Naive thymus-derived CD4-positive, alpha-beta T cell (primary cell): ENCODE measurements around the gene AGBL5. TPM values are rescaled to one million over a fixed set of nuclear protein-coding genes. Genes with fewer than 3 reads are reported as not detected.

Experiments
- ATAC-seq: fragments of 150-1000 bp; cut with Tn5 transposase; 2 replicates; pipeline ENCODE4 v1.10.0; 2021; ENCODE audit warnings: mild to moderate bottlenecking, moderate library complexity
- CTCF ChIA-PET: fragments of 350-600 bp; sonication (Branson Sonifier 250); formaldehyde crosslinking; loops from one replicate; lab custom pipeline; 2021; ENCODE audit warnings: antibody characterized with exemption; lab: Charles Lee
- POLR2A ChIA-PET: fragments of 350-600 bp; sonication (Branson Sonifier 250); formaldehyde crosslinking; loops from one replicate; lab custom pipeline; 2021; ENCODE audit warnings: antibody characterized with exemption, inconsistent platforms; lab: Charles Lee
- DNase-seq, 9 donors: peaks; one replicate each; pipeline versions ENCODE4 v3.0.0 to v3.0.0-alpha.2; 2020 to 2022; ENCODE audit warnings: mixed read lengths in 1 of 9
- H3K27ac ChIP-seq: one replicate; pipeline ENCODE4 v1.7.0; 2013; ENCODE audit warnings: mild to moderate bottlenecking, low read depth, low read length, moderate library complexity
- H3K27me3 ChIP-seq, 2 donors: one replicate each; pipeline ENCODE4 v1.7.0; 2013; ENCODE audit warnings: low read length in 2 of 2, mild to moderate bottlenecking in 2 of 2, moderate library complexity in 2 of 2; ENCODE audit not compliant: control insufficient read depth in 2 of 2, insufficient read depth in 2 of 2
- H3K36me3 ChIP-seq, 3 experiments: 1 replicate in 2 of 3; 2 replicates in 1 of 3; pipeline ENCODE4 v1.7.0; 2013; ENCODE audit warnings: low read length in 3 of 3, mild to moderate bottlenecking in 3 of 3, moderate library complexity in 1 of 3; ENCODE audit not compliant: insufficient read depth in 3 of 3, control insufficient read depth in 2 of 3
- H3K4me1 ChIP-seq, 2 donors: one replicate each; pipeline ENCODE4 v1.7.0; 2013; ENCODE audit warnings: low read length in 2 of 2, mild to moderate bottlenecking in 2 of 2, moderate library complexity in 1 of 2; ENCODE audit not compliant: control insufficient read depth in 2 of 2, insufficient read depth in 2 of 2
- H3K4me3 ChIP-seq: 2 replicates; pipeline ENCODE4 v1.7.0; 2013; ENCODE audit warnings: mild to moderate bottlenecking, low read length
- H3K9me3 ChIP-seq, 3 experiments: 1 replicate in 2 of 3; 2 replicates in 1 of 3; pipeline ENCODE4 v1.7.0; 2013; ENCODE audit warnings: low read length in 3 of 3; ENCODE audit not compliant: control insufficient read depth in 2 of 3
- H3K27ac Mint-ChIP-seq, 9 donors: one replicate each; pipeline ENCODE4 v1.8.0; 2020 to 2022; ENCODE audit warnings: mixed read lengths in 9 of 9, mild to moderate bottlenecking in 8 of 9, moderate library complexity in 5 of 9, inconsistent platforms in 2 of 9
- H3K27me3 Mint-ChIP-seq, 5 donors: one replicate each; pipeline ENCODE4 v1.8.0; 2021 to 2022; ENCODE audit warnings: mixed read lengths in 5 of 5, mild to moderate bottlenecking in 1 of 5
- H3K36me3 Mint-ChIP-seq, 5 donors: one replicate each; pipeline ENCODE4 v1.8.0; 2020 to 2022; ENCODE audit warnings: mixed read lengths in 5 of 5, mild to moderate bottlenecking in 3 of 5, inconsistent platforms in 1 of 5
- H3K4me1 Mint-ChIP-seq, 7 donors: one replicate each; pipeline ENCODE4 v1.8.0; 2020 to 2022; ENCODE audit warnings: mixed read lengths in 7 of 7, mild to moderate bottlenecking in 3 of 7, inconsistent platforms in 1 of 7
- H3K4me3 Mint-ChIP-seq, 10 donors: one replicate each; pipeline ENCODE4 v1.8.0; 2020 to 2022; ENCODE audit warnings: mild to moderate bottlenecking in 10 of 10, mixed read lengths in 10 of 10, moderate library complexity in 6 of 10, inconsistent platforms in 2 of 10
- H3K9me3 Mint-ChIP-seq, 11 donors: one replicate each; pipeline ENCODE4 v1.8.0; 2020 to 2022; ENCODE audit warnings: mixed read lengths in 11 of 11, mild to moderate bottlenecking in 4 of 11, inconsistent platforms in 1 of 11, moderate library complexity in 1 of 11
- intact Hi-C, 2 donors: fragments of 100-400 bp; cut with micrococcal nuclease; formaldehyde crosslinking; loops; one replicate each; pipeline ENCODE4 v1.15.1; 2023
- polyA plus RNA-seq, 2 donors: library from polyadenylated mRNA; unstranded; fragments of 300-500 nt; fragmentation: Illumina TruSeq; gene quantifications; one replicate each; pipeline ENCODE4 v1.2.3, GENCODE V29; 2021
- total RNA-seq, 6 experiments: library from RNA in 5 of 6; stranded (reverse) in 5 of 6; gene quantifications; 1 replicate in 5 of 6; 2 replicates in 1 of 6; pipeline ENCODE4 v1.2.3 and lab custom pipeline; 2021 to 2026

Gene AGBL5
- total and polyA plus RNA-seq, 7 experiments from 2014 or later, result 7.6 to 15.7 (median 12.2) TPM

- H3K36me3 Mint-ChIP-seq, result no peaks in the 10 kb centered on the region
- H3K4me1 Mint-ChIP-seq, result peaks cover 9 to 24% (median 15%) of the 10 kb centered on the region in 7 donors
- DNase-seq (no peak), ATAC-seq (no peak)
- Histone ChIP-seq H3K36me3 (no peaks in the 10 kb centered on the region), H3K4me1 (peaks cover 0 to 4% of the 10 kb centered on the region in 2 donors), H3K9me3 (no peaks in the 10 kb centered on the region), H3K27me3 (no peaks in the 10 kb centered on the region), H3K27ac (no peak overlapping the region), H3K4me3 (no peak overlapping the region)
- H3K27ac Mint-ChIP-seq, result no peak overlapping the region
- ChIA-PET POLR2A (no interaction called here), CTCF (no interaction called here)
- H3K4me3 Mint-ChIP-seq, result no peak overlapping the region
- intact Hi-C loops, result no loop called here
- H3K9me3 Mint-ChIP-seq, result no peaks in the 10 kb centered on the region
- H3K27me3 Mint-ChIP-seq, result no peaks in the 10 kb centered on the region
Observed at GRCh38 chr2:27093430-27094352, 42.2 kb downstream of the AGBL5 start.

- Histone ChIP-seq H3K27me3 (no peaks in the 10 kb centered on the region), H3K36me3 (no peaks in the 10 kb centered on the region), H3K27ac (no peak overlapping the region), H3K4me1 (peaks cover 0 to 4% of the 10 kb centered on the region in 2 donors), H3K4me3 (no peak overlapping the region), H3K9me3 (no peaks in the 10 kb centered on the region)
- H3K4me3 Mint-ChIP-seq, result no peak overlapping the region
- H3K36me3 Mint-ChIP-seq, result no peaks in the 10 kb centered on the region
- no peaks in the 10 kb centered on the region for H3K9me3 Mint-ChIP-seq
- no peak for ATAC-seq
- H3K27ac Mint-ChIP-seq, result peak overlapping the region in 1 of 9 donors; percentile 62
- H3K27me3 Mint-ChIP-seq, result no peaks in the 10 kb centered on the region
- peaks cover 9 to 20% (median 14%) of the 10 kb centered on the region in 7 donors for H3K4me1 Mint-ChIP-seq
- ChIA-PET POLR2A (no interaction called here), CTCF (no interaction called here)
- DNase-seq, result no peak
- intact Hi-C loops, result no loop called here
Observed at GRCh38 chr2:27094353-27094984, 43.0 kb downstream of the AGBL5 start.

GRCh38 chr2:27095427-27095744, 43.9 kb downstream of the AGBL5 start:
- Histone ChIP-seq H3K9me3 (no peaks in the 10 kb centered on the region), H3K4me3 (no peak overlapping the region), H3K27ac (no peak overlapping the region), H3K4me1 (peaks cover 0 to 4% of the 10 kb centered on the region in 2 donors), H3K36me3 (no peaks in the 10 kb centered on the region), H3K27me3 (no peaks in the 10 kb centered on the region)
- no peaks in the 10 kb centered on the region for H3K36me3 Mint-ChIP-seq
- peak overlapping the region in 5 of 10 donors; percentile 1 to 76 (median 67) for H3K4me3 Mint-ChIP-seq
- intact Hi-C loops, result no loop called here
- no peak overlapping the region for H3K27ac Mint-ChIP-seq
- peaks cover 9 to 16% (median 11%) of the 10 kb centered on the region in 7 donors for H3K4me1 Mint-ChIP-seq
- ChIA-PET CTCF (interaction anchor here (1.3 kb wide), 1 partner anchor 18 kb away, joined by 3 read pairs; no protein-coding TSS in a partner anchor), POLR2A (interaction anchor here (2.9 kb wide), 1 partner anchor 9 kb away, joined by 18 read pairs; the partner anchor contains the start of gene KHK)
- no peak for ATAC-seq
- H3K27me3 Mint-ChIP-seq, result no peaks in the 10 kb centered on the region
- no peak for DNase-seq
- H3K9me3 Mint-ChIP-seq, result no peaks in the 10 kb centered on the region

- no peaks in the 10 kb centered on the region for H3K27me3 Mint-ChIP-seq
- no peaks in the 10 kb centered on the region for H3K9me3 Mint-ChIP-seq
- ATAC-seq (peak; percentile 80), DNase-seq (peak in 4 of 9 donors; percentile 21 to 44 (median 39))
- peaks cover 9 to 16% (median 11%) of the 10 kb centered on the region in 7 donors for H3K4me1 Mint-ChIP-seq
- no peaks in the 10 kb centered on the region for H3K27me3 ChIP-seq
- CTCF ChIA-PET, result interaction anchor here (0.6 to 1.3 kb wide), 6 partner anchors 16 to 514 kb away, joined by 3 to 4 read pairs (median 3); no protein-coding TSS in a partner anchor
- peak overlapping the region in 9 of 10 donors; percentile 29 to 76 (median 67) for H3K4me3 Mint-ChIP-seq
- no peaks in the 10 kb centered on the region for H3K36me3 Mint-ChIP-seq
- POLR2A ChIA-PET, result interaction anchor here (0.6 to 2.9 kb wide), 4 partner anchors 9 to 175 kb away, joined by 3 to 18 read pairs (median 4); partner anchors contain the start of genes ABHD1 and KHK
- H3K9me3 ChIP-seq, result no peaks in the 10 kb centered on the region
- peak overlapping the region in 2 of 9 donors; percentile 25 to 41 for H3K27ac Mint-ChIP-seq
- H3K4me1 ChIP-seq, result peaks cover 0 to 4% of the 10 kb centered on the region in 2 donors
- peak overlapping the region; percentile 25 for H3K4me3 ChIP-seq
- no peaks in the 10 kb centered on the region for H3K36me3 ChIP-seq
- H3K27ac ChIP-seq, result no peak overlapping the region
- intact Hi-C loops, result loop anchor here in 1 of 2 donors (1.0 kb wide), 1 partner anchor 10 kb away; the partner anchor contains the start of gene KHK
Observed at GRCh38 chr2:27095745-27096651, 44.5 kb downstream of the AGBL5 start.

GRCh38 chr2:27096748-27097297, 45.4 kb downstream of the AGBL5 start:
- Mint-ChIP-seq H3K36me3 (no peaks in the 10 kb centered on the region), H3K4me1 (peaks cover 6 to 16% (median 11%) of the 10 kb centered on the region in 7 donors), H3K9me3 (no peaks in the 10 kb centered on the region), H3K27ac (peak overlapping the region in 1 of 9 donors; percentile 21), H3K4me3 (peak overlapping the region in 2 of 10 donors; percentile 67 to 73), H3K27me3 (no peaks in the 10 kb centered on the region)
- H3K27me3 ChIP-seq, result no peaks in the 10 kb centered on the region
- ChIA-PET CTCF (interaction anchor here (0.5 to 1.7 kb wide), 7 partner anchors 10 to 206 kb away, joined by 3 to 12 read pairs (median 3); partner anchors contain the start of gene KHK), POLR2A (interaction anchor here (0.6 to 2.9 kb wide), 4 partner anchors 8 to 175 kb away, joined by 3 to 18 read pairs (median 4); partner anchors contain the start of genes ABHD1 and KHK)
- no peak overlapping the region for H3K27ac ChIP-seq
- DNase-seq (no peak), ATAC-seq (peak; percentile 26)
- intact Hi-C loops, result loop anchor here in 1 of 2 donors (1.0 kb wide), 1 partner anchor 11 kb away; the partner anchor contains the start of gene KHK
- no peaks in the 10 kb centered on the region for H3K36me3 ChIP-seq
- H3K9me3 ChIP-seq, result no peaks in the 10 kb centered on the region
- peaks cover 0 to 4% of the 10 kb centered on the region in 2 donors for H3K4me1 ChIP-seq
- no peak overlapping the region for H3K4me3 ChIP-seq
